SHP77 treated with DMSO at 0.1 percent for 48 hours (cell line): Measurements from ENCODE around the gene CCDC68.

Source experiments
- DNase-seq: peaks from one replicate; lab custom pipeline; 2025; lab: John Stamatoyannopoulos, UW

CCDC68 gene

GRCh38 chr18:54918060-54918459 lies 41.2 kb downstream of the CCDC68 start:
- no peak for DNase-seq

GRCh38 chr18:54916507-54916906 lies 42.8 kb downstream of the CCDC68 start:
- DNase-seq: no peak

GRCh38 chr18:54914816-54915215 lies 44.4 kb downstream of the CCDC68 start:
- DNase-seq: no peak

- DNase-seq: no peak
These were observed 47.7 kb downstream of the CCDC68 start for GRCh38 chr18:54911551-54911950.

- no peak for DNase-seq
These were observed 48.9 kb downstream of the CCDC68 start for GRCh38 chr18:54910161-54910919.

GRCh38 chr18:54909538-54909937 lies 49.7 kb downstream of the CCDC68 start:
- DNase-seq: no peak

GRCh38 chr18:54906331-54907185 lies 52.7 kb downstream of the CCDC68 start:
- no peak for DNase-seq

GRCh38 chr18:54905629-54906028 lies 53.6 kb downstream of the CCDC68 start:
- DNase-seq: no peak

GRCh38 chr18:54904581-54904980 lies 54.7 kb downstream of the CCDC68 start:
- DNase-seq: no peak

- DNase-seq: no peak
These were observed 59.0 kb downstream of the CCDC68 start for GRCh38 chr18:54900290-54900689.

GRCh38 chr18:54899500-54899899 lies 59.8 kb downstream of the CCDC68 start:
- DNase-seq: no peak

- no peak for DNase-seq
These were observed 70.3 kb downstream of the CCDC68 start for GRCh38 chr18:54888933-54889332.

GRCh38 chr18:54888378-54888777 lies 70.9 kb downstream of the CCDC68 start:
- DNase-seq: no peak

GRCh38 chr18:54883816-54884604 lies 75.3 kb downstream of the CCDC68 start:
- DNase-seq: no peak

GRCh38 chr18:54882318-54882717 lies 76.9 kb downstream of the CCDC68 start:
- DNase-seq: no peak

GRCh38 chr18:54881229-54881768 lies 78.0 kb downstream of the CCDC68 start:
- no peak for DNase-seq

GRCh38 chr18:54880395-54881105 lies 78.7 kb downstream of the CCDC68 start:
- DNase-seq: no peak

GRCh38 chr18:54879691-54880090 lies 79.6 kb downstream of the CCDC68 start:
- no peak for DNase-seq

- DNase-seq: no peak
These were observed 80.5 kb downstream of the CCDC68 start for GRCh38 chr18:54878659-54879358.

- no peak for DNase-seq
These were observed 81.1 kb downstream of the CCDC68 start for GRCh38 chr18:54878159-54878622.

GRCh38 chr18:54877076-54877475 lies 82.2 kb downstream of the CCDC68 start:
- no peak for DNase-seq
